PC-9 (cell line): ENCODE measurements around the gene RPL22. TPM values are rescaled to one million over a fixed set of nuclear protein-coding genes. Genes with fewer than 3 reads are reported as not detected.

Experiments used
- BruUV-seq: library from RNA; stranded (reverse); fragments of 400-500 nt; replicated peaks from 2 replicates; lab custom pipeline; 2021; lab: Mats Ljungman, UMichigan
- CTCF ChIA-PET: fragments of 300-600 bp; sonication (Branson Sonifier 250); formaldehyde crosslinking; loops from one replicate; lab custom pipeline; 2022; ENCODE audit warnings: antibody characterized with exemption; lab: Charles Lee
- POLR2A ChIA-PET: fragments of 300-600 bp; sonication (Branson Sonifier 250); formaldehyde crosslinking; loops from one replicate; lab custom pipeline; 2022; ENCODE audit warnings: antibody characterized with exemption; ENCODE audit not compliant: unreplicated experiment; lab: Charles Lee
- DNase-seq, 2 experiments: peaks; one replicate each; pipeline versions ENCODE4 v3.0.0 to v3.0.0-alpha.2; 2015 to 2022; ENCODE audit warnings: mixed read lengths in 1 of 2
- H2AFZ ChIP-seq: fragments of 200-600 bp; sonication (generic); 2 replicates; pipeline ENCODE4 v1.8.1; 2017; ENCODE audit warnings: antibody characterized with exemption
- H3F3A ChIP-seq: fragments of 200-600 bp; sonication (generic); 2 replicates; pipeline ENCODE4 v1.8.1; 2017; ENCODE audit warnings: antibody characterized with exemption, mild to moderate bottlenecking, low read depth; ENCODE audit not compliant: insufficient read depth
- H3K27ac ChIP-seq: fragments of 200-600 bp; sonication (generic); 2 replicates; pipeline ENCODE4 v1.6.1; 2016; ENCODE audit warnings: mixed run types
- H3K27me3 ChIP-seq: fragments of 200-600 bp; sonication (generic); 2 replicates; pipeline ENCODE4 v1.6.1; 2016; ENCODE audit warnings: low read depth, mixed run types; ENCODE audit not compliant: insufficient read depth
- H3K36me3 ChIP-seq: fragments of 200-600 bp; sonication (generic); 2 replicates; pipeline ENCODE4 v1.6.1; 2016; ENCODE audit warnings: low read depth, mixed run types
- H3K4me1 ChIP-seq: fragments of 200-600 bp; sonication (generic); replicated peaks from 2 replicates; pipeline ENCODE4 v1.6.1; 2016; ENCODE audit warnings: mixed run types; ENCODE audit not compliant: insufficient read depth
- H3K4me2 ChIP-seq: fragments of 200-600 bp; sonication (generic); 2 replicates; pipeline ENCODE4 v1.6.1; 2017; ENCODE audit warnings: mixed run types
- H3K4me3 ChIP-seq: fragments of 200-600 bp; sonication (generic); 2 replicates; pipeline ENCODE4 v1.6.1; 2016; ENCODE audit warnings: mixed run types
- H3K79me2 ChIP-seq: fragments of 200-600 bp; sonication (generic); 2 replicates; pipeline ENCODE4 v1.6.1; 2017; ENCODE audit warnings: low read depth, mixed run types
- H3K9me2 ChIP-seq: fragments of 200-600 bp; sonication (generic); 2 replicates; pipeline ENCODE4 v1.8.1; 2017; ENCODE audit warnings: mild to moderate bottlenecking; ENCODE audit not compliant: insufficient read depth
- H3K9me3 ChIP-seq: fragments of 200-600 bp; sonication (generic); 2 replicates; pipeline ENCODE4 v1.8.1; 2016; ENCODE audit warnings: low read depth; ENCODE audit not compliant: insufficient read depth
- H4K20me1 ChIP-seq: fragments of 200-600 bp; sonication (generic); 2 replicates; pipeline ENCODE4 v1.8.1; 2017; ENCODE audit not compliant: insufficient read depth
- CTCF ChIP-seq: fragments of 200-600 bp; sonication (generic); conservative IDR thresholded peaks from 2 replicates; pipeline ENCODE4 v1.6.1; 2017; ENCODE audit warnings: mixed run types, antibody characterized with exemption, mild to moderate bottlenecking, moderate library complexity
- EZH2 ChIP-seq: fragments of 200-600 bp; sonication (generic); IDR thresholded peaks from 2 replicates; pipeline ENCODE4 v1.8.0; 2017; ENCODE audit warnings: antibody characterized with exemption, low read depth
- intact Hi-C: fragments of 100-400 bp; cut with micrococcal nuclease; formaldehyde crosslinking; loops from one replicate; pipeline ENCODE4 v1.10.0; 2022; ENCODE audit not compliant: unreplicated experiment
- total RNA-seq: library from RNA; stranded (reverse); gene quantifications from 2 replicates; pipeline ENCODE4 v1.2.3, GENCODE V29; 2021

The RPL22 gene
- total RNA-seq, 1 experiment from 2014 or later, result 447 TPM

- no peaks in the 10 kb centered on the region for H3K9me3 ChIP-seq
- peaks cover 18% of the 10 kb centered on the region for H3K4me1 ChIP-seq
- H3K36me3 ChIP-seq, result peaks cover 14% of the 10 kb centered on the region
- CTCF ChIA-PET, result interaction anchor here (1.6 kb wide), 1 partner anchor 14 kb away, joined by 3 read pairs; no protein-coding TSS in a partner anchor
- H3K79me2 ChIP-seq, result peaks cover 65% of the 10 kb centered on the region
- peak overlapping the region; percentile 66 for H3K27ac ChIP-seq
- peaks cover 11% of the 10 kb centered on the region for H3F3A ChIP-seq
- H4K20me1 ChIP-seq, result peaks cover 35% of the 10 kb centered on the region; the same call in 1 of the 2 replicates
- H3K27me3 ChIP-seq, result no peaks in the 10 kb centered on the region
- peak overlapping the region; percentile 96 for H3K4me2 ChIP-seq
- TF ChIP-seq EZH2, result no peak
- TF ChIP-seq CTCF, result no peak
- H3K4me3 ChIP-seq, result peak overlapping the region; percentile 90
- POLR2A ChIA-PET, result no interaction called here
- no TSS peak for BruUV-seq
- H3K9me2 ChIP-seq, result no peaks in the 10 kb centered on the region
- no peak overlapping the region for H2AFZ ChIP-seq
- intact Hi-C loops, result no loop called here
- no peak for DNase-seq
Measured at GRCh38 chr1:6197746-6198427, 1.5 kb downstream of the RPL22 start.

- intact Hi-C loops, result no loop called here
- no TSS peak for BruUV-seq
- H3K36me3 ChIP-seq, result peaks cover 14% of the 10 kb centered on the region
- 0 out of 2 replicates have a peak, but pooled peaks cover under 1% of the 10 kb centered on the region for H3K4me1 ChIP-seq
- peaks cover 52% of the 10 kb centered on the region for H3K79me2 ChIP-seq
- POLR2A ChIA-PET, result interaction anchor here (0.6 to 0.7 kb wide), 2 partner anchors 48 to 156 kb away, joined by 3 to 4 read pairs; no protein-coding TSS in a partner anchor
- no peak for TF ChIP-seq EZH2
- TF ChIP-seq CTCF, result no peak
- H2AFZ ChIP-seq, result no peak overlapping the region
- H3K27ac ChIP-seq, result no peak overlapping the region
- no peak overlapping the region for H3K4me3 ChIP-seq
- H3K9me2 ChIP-seq, result no peaks in the 10 kb centered on the region
- H3F3A ChIP-seq, result peaks cover 20% of the 10 kb centered on the region
- no peaks in the 10 kb centered on the region for H3K9me3 ChIP-seq
- no peak overlapping the region for H3K4me2 ChIP-seq
- H3K27me3 ChIP-seq, result no peaks in the 10 kb centered on the region
- CTCF ChIA-PET, result no interaction called here
- DNase-seq, result no peak
- peaks cover 66% of the 10 kb centered on the region for H4K20me1 ChIP-seq
Measured at GRCh38 chr1:6191968-6192367, 7.4 kb downstream of the RPL22 start.

- no peaks in the 10 kb centered on the region for H3K9me2 ChIP-seq
- peaks cover 68% of the 10 kb centered on the region for H4K20me1 ChIP-seq
- no peak for DNase-seq
- ChIA-PET CTCF (interaction anchor here (0.7 to 1.1 kb wide), 2 partner anchors 56 to 478 kb away, joined by 5 to 7 read pairs; no protein-coding TSS in a partner anchor), POLR2A (no interaction called here)
- H3K4me1 ChIP-seq, result 0 out of 2 replicates have a peak, but pooled peaks cover 9% of the 10 kb centered on the region
- H3K4me2 ChIP-seq, result no peak overlapping the region
- H3K4me3 ChIP-seq, result no peak overlapping the region
- intact Hi-C loops, result loop anchor here (10.0 kb wide), 1 partner anchor 46 kb away; the partner anchor contains the start of gene ICMT
- no peaks in the 10 kb centered on the region for H3K27me3 ChIP-seq
- H3K36me3 ChIP-seq, result peaks cover 9% of the 10 kb centered on the region; the same call in 1 of the 2 replicates
- H2AFZ ChIP-seq, result no peak overlapping the region
- no TSS peak for BruUV-seq
- H3F3A ChIP-seq, result peaks cover 49% of the 10 kb centered on the region; the same call in 1 of the 2 replicates
- no peaks in the 10 kb centered on the region for H3K9me3 ChIP-seq
- peaks cover 18% of the 10 kb centered on the region for H3K79me2 ChIP-seq
- TF ChIP-seq EZH2, result no peak
- no peak for TF ChIP-seq CTCF
- no peak overlapping the region for H3K27ac ChIP-seq
Measured at GRCh38 chr1:6188466-6188865, 10.9 kb downstream of the RPL22 start.
